Upper lobe of left lung (tissue), 4 donors: ENCODE data around the gene OSBP2.

Experiments used
- CTCF ChIP-seq, 6 experiments: fragments of 450-650 bp in 4 of 6; fragments of 200-600 bp in 2 of 6; sonication (generic) in 2 of 6; IDR thresholded peaks; one replicate each; pipeline ENCODE4 v1.5.1; 2016 to 2019; ENCODE audit warnings: antibody characterized with exemption in 6 of 6
- EP300 ChIP-seq, 4 donors: sonication (generic); formaldehyde crosslinking; IDR thresholded peaks; one replicate each; pipeline ENCODE4 v1.5.1; 2017; ENCODE audit warnings: antibody characterized with exemption in 4 of 4, control low read depth in 2 of 4
- POLR2A ChIP-seq, 4 donors: fragments of 450-650 bp; IDR thresholded peaks; one replicate each; pipeline ENCODE4 v1.5.1; 2016 to 2017; ENCODE audit warnings: antibody characterized with exemption in 4 of 4, mild to moderate bottlenecking in 2 of 4
- POLR2AphosphoS5 ChIP-seq, 2 donors: sonication (generic); formaldehyde crosslinking; IDR thresholded peaks; one replicate each; pipeline ENCODE4 v1.5.1; 2017; ENCODE audit warnings: antibody characterized with exemption in 2 of 2

- TF ChIP-seq CTCF (IDR thresholded peaks at IDR 0.05) (no peak), POLR2A (IDR thresholded peaks at IDR 0.05) (no peak), POLR2AphosphoS5 (IDR thresholded peaks at IDR 0.05) (no peak), EP300 (IDR thresholded peaks at IDR 0.05) (no peak)
These were observed 211.1 kb downstream of the OSBP2 start for GRCh38 chr22:30905696-30906341.
